ENCODE data around the gene LYRM2. TPM values are rescaled to one million over a fixed set of nuclear protein-coding genes. Genes with fewer than 3 reads are reported as not detected.

The LYRM2 gene
- total and polyA plus RNA-seq, 9 donors: 11.8 to 44.0 (median 26.2) TPM

DNA sequence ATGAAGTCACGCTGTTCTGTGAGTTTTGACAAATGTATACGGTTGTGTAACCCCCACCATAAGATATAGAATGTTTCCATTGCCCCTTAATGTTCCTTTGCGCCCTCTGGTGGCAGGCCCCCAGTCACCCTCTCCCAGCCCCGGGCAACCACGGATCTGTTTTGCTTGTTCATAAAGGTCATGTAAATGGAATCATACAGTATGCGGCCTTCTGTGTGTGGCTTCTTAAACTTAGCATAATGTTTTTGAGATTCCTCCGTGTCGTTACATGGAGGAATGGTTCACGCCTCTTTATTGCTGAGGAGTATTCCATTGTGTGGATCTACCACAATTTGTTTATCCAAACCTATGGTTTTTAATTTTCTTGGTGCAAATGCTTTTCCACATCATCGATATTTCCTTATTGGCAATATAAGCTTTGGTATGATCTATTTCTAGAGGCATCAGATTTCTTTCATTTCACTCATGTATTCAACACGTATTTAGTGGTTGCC, 28.4 kb downstream of the LYRM2 start:
- TF ChIP-seq EP300 (IDR thresholded peaks at IDR 0.05): no peak
- TF ChIP-seq POLR2A (IDR thresholded peaks at IDR 0.05): no peak
- peak; percentile 28 to 49 (median 41) for TF ChIP-seq CTCF (IDR thresholded peaks at IDR 0.05)
- WGBS, 3 donors: 64 to 73% (median 70%) methylated on average over 11 of the region's 11 CpGs
- H3K27ac ChIP-seq: no peak overlapping the region
- H3K27me3 ChIP-seq: no peaks in the 10 kb centered on the region
- no peaks in the 10 kb centered on the region for H3K9me3 ChIP-seq
- H3K4me1 ChIP-seq (ENCODE audit: insufficient read depth): no peaks in the 10 kb centered on the region
- peak; percentile 29 to 71 (median 68) for DNase-seq
- intact Hi-C loops (cut with DNase I): loop anchor here (5.0 to 10.0 kb wide), 2 partner anchors 175 to 178 kb away; partner anchors contain the start of gene ANKRD6 (in 4 of the 4)
- no peak overlapping the region for H3K4me3 ChIP-seq
- no peaks in the 10 kb centered on the region for H3K36me3 ChIP-seq

GRCh38 chr6:89605861-89606260, 32.7 kb downstream of the LYRM2 start:
- WGBS, 3 donors: 78 to 98% (median 89%) methylated on average over 5 of the region's 5 CpGs
- DNase-seq: no peak
- intact Hi-C loops (cut with DNase I): no loop called here

GRCh38 chr6:89604653-89605052, 33.9 kb downstream of the LYRM2 start:
- no peaks in the 10 kb centered on the region for H3K9me3 ChIP-seq
- H3K4me3 ChIP-seq: no peak overlapping the region
- no peaks in the 10 kb centered on the region for H3K27me3 ChIP-seq
- H3K27ac ChIP-seq: no peak overlapping the region
- H3K4me1 ChIP-seq (ENCODE audit: insufficient read depth): no peaks in the 10 kb centered on the region
- no peak for TF ChIP-seq POLR2A (IDR thresholded peaks at IDR 0.05)
- TF ChIP-seq EP300 (IDR thresholded peaks at IDR 0.05): no peak
- TF ChIP-seq CTCF (IDR thresholded peaks at IDR 0.05): no peak
- intact Hi-C loops (cut with DNase I): no loop called here
- no peaks in the 10 kb centered on the region for H3K36me3 ChIP-seq
- 74 to 84% (median 82%) methylated on average over 5 of the region's 5 CpGs for WGBS, 3 donors
- DNase-seq: no peak

More at GRCh38 chr6:89605861-89606260, 32.7 kb downstream of the LYRM2 start:
- Histone ChIP-seq H3K36me3 (no peaks in the 10 kb centered on the region), H3K4me3 (no peak overlapping the region), H3K9me3 (no peaks in the 10 kb centered on the region), H3K27ac (no peak overlapping the region), H3K27me3 (no peaks in the 10 kb centered on the region), H3K4me1 (ENCODE audit: insufficient read depth) (no peaks in the 10 kb centered on the region)
- TF ChIP-seq POLR2A (IDR thresholded peaks at IDR 0.05) (no peak), EP300 (IDR thresholded peaks at IDR 0.05) (no peak), CTCF (IDR thresholded peaks at IDR 0.05) (no peak)

DNA sequence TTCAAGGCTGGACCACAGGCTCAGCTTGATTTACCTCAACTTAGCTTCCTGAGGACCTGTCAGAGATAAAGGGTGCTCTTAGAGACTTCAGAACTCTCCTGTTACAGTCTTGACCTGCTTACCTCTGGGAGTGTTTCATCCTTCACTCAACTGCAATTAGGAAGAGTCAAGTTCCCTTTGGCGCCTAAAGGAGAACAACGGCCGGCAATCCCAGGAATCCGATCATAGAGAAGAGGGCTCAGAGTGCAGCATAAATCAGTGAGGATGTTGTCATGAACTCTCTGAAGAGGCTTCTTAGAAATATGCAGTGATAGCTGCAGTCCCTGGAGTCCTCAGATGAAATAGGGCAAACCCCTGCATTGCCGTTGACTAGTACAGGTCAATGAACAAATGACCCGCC, 36.4 kb downstream of the LYRM2 start:
- DNase-seq: no peak
- H3K9me3 ChIP-seq: no peaks in the 10 kb centered on the region
- no peak overlapping the region for H3K4me3 ChIP-seq
- H3K27ac ChIP-seq: no peak overlapping the region
- no peaks in the 10 kb centered on the region for H3K4me1 ChIP-seq (ENCODE audit: insufficient read depth)
- no peaks in the 10 kb centered on the region for H3K27me3 ChIP-seq
- no peak for TF ChIP-seq EP300 (IDR thresholded peaks at IDR 0.05)
- no peak for TF ChIP-seq CTCF (IDR thresholded peaks at IDR 0.05)
- no peak for TF ChIP-seq POLR2A (IDR thresholded peaks at IDR 0.05)
- H3K36me3 ChIP-seq: no peaks in the 10 kb centered on the region
- intact Hi-C loops (cut with DNase I): no loop called here
- WGBS, 3 donors: 92 to 96% (median 94%) methylated on average over 6 of the region's 6 CpGs

All from ovary (tissue), 9 donors.